ENCODE measurements around the gene BMPR1B. TPM values are rescaled to one million over a fixed set of nuclear protein-coding genes. Genes with fewer than 3 reads are reported as not detected.
"Not testable (repeated sequence)": the region's sequence is repeated elsewhere in the genome, so short reads cannot be mapped to it uniquely, and the experiment has no call there.

BMPR1B gene
- total and polyA plus RNA-seq, 4 donors = 11.8 to 30.1 (median 16.7) TPM

DNA sequence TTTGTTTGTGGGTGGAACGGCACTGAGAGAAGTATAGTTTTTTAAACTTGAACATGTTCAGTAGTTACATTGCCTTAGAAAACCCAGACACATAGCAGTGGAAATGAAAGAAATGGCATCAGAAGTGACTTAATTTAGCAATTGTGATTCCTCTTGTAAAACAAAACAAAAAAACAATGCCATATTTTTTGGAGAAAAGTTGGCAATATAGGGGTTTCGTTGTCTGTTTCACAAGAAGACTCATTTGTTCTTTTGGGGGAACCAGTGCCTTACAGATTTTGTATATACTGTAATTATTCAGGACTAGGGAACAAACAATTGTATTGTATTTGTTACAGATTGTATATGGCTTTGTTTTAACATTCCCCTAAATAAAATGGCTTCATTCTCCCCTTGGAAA lies 400.3 kb downstream of the BMPR1B start:
- Histone ChIP-seq H3K4me1 (ENCODE audit: control insufficient read depth, insufficient read depth, low read length) (no peaks in the 10 kb centered on the region), H3K9me3 (ENCODE audit: control insufficient read depth, insufficient read depth, low read length) (no peaks in the 10 kb centered on the region), H3K27me3 (ENCODE audit: control insufficient read depth, insufficient read depth, low read length) (no peaks in the 10 kb centered on the region), H3K27ac (ENCODE audit: low read depth, low read length) (no peak overlapping the region), H3K36me3 (ENCODE audit: control insufficient read depth, insufficient read depth, low read length) (peaks cover 3% of the 10 kb centered on the region), H3K4me3 (ENCODE audit: low read depth, low read length) (no peak overlapping the region)
- no peak for DNase-seq (ENCODE audit: low read depth in 4 of 6, low spot score in 6 of 6)
- WGBS (ENCODE audit: insufficient coverage) = 100% methylated on average over 1 of the region's 2 CpGs

DNA sequence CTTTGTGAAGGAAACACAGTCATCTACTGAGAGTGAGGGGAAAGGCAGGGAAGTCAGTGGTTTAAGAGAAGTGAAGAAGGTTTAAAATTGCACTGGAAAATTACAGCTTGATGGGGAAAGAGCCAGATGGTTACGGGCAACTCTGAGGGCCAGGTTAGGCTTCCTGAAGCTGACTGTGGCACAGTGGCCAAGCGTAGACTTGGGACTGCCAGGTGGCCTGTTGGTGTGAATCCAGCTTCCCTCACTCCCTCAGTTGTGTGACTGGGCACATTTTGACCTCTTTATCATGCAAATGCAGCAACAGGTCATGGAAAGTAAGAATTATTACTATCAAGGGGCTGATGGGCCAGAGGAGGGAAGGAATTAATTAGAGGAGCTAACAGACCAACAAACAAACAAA lies 400.9 kb downstream of the BMPR1B start:
- no peak overlapping the region for H3K27ac ChIP-seq (ENCODE audit: low read depth, low read length)
- WGBS (ENCODE audit: insufficient coverage) = 92% methylated on average over 2 of the region's 2 CpGs
- H3K36me3 ChIP-seq (ENCODE audit: control insufficient read depth, insufficient read depth, low read length) = peaks cover 3% of the 10 kb centered on the region
- H3K4me3 ChIP-seq (ENCODE audit: low read depth, low read length) = no peak overlapping the region
- H3K9me3 ChIP-seq (ENCODE audit: control insufficient read depth, insufficient read depth, low read length) = no peaks in the 10 kb centered on the region
- DNase-seq (ENCODE audit: low read depth in 4 of 6, low spot score in 6 of 6) = no peak
- H3K27me3 ChIP-seq (ENCODE audit: control insufficient read depth, insufficient read depth, low read length) = no peaks in the 10 kb centered on the region
- no peaks in the 10 kb centered on the region for H3K4me1 ChIP-seq (ENCODE audit: control insufficient read depth, insufficient read depth, low read length)

DNA sequence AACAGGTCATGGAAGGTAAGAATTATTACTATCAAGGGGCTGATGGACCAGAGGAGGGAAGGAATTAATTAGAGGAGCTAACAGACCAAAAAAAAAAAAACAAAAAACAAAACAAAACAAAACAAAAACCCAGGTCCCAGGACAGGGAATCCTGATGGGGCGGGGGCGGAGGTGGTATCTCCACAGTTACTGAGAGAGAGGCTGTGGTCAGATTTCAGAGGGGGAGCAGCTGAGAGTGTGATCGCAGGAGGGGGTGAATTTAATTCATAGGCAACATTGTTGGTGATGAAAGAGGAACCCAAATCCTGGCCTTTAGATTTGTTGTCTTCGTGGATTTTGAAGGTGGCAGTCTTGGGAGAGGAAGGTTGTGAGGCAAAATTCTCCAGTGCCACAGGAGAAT lies 401.6 kb downstream of the BMPR1B start:
- no peaks in the 10 kb centered on the region for H3K4me1 ChIP-seq (ENCODE audit: control insufficient read depth, insufficient read depth, low read length)
- 89% methylated on average over 2 of the region's 4 CpGs for WGBS (ENCODE audit: insufficient coverage)

DNA sequence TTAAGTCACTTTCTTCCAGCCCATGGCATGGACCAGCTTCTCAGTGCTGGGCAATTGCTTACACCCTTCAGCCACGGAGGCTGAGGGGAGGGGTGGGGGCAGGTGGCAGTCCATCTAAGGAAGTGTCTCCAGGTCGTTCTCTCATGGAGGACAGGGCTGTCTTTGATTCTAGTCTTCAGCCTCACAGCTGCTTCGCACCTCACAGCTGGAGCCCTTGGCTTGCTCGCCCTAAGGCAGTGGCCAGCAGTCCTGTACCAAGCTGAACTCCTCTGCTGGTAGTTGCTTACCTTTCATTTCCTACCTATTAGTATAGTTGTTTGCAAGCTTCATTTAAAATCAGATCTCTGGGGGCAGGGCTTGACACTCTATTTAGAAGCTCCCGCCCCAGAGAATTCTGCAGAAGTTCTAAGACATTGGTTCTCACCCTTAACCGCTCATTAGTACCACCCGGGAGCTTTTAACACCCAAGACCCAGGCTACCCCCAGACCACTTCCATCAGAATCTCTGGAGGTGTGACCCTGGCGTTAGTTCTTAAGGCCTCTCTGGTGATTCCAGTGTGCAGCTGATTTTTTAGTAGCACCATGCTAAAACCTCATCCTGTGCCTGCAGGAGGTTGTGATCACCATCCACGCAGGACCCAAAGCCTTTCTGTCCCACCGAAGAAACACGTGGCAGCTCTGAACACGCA lies 404.2 kb downstream of the BMPR1B start:
- Histone ChIP-seq H3K4me1 (ENCODE audit: control insufficient read depth, insufficient read depth, low read length) (no peaks in the 10 kb centered on the region), H3K36me3 (ENCODE audit: control insufficient read depth, insufficient read depth, low read length) (peaks cover 3% of the 10 kb centered on the region), H3K9me3 (ENCODE audit: control insufficient read depth, insufficient read depth, low read length) (no peaks in the 10 kb centered on the region), H3K27me3 (ENCODE audit: control insufficient read depth, insufficient read depth, low read length) (no peaks in the 10 kb centered on the region), H3K4me3 (ENCODE audit: low read depth, low read length) (no peak overlapping the region), H3K27ac (ENCODE audit: low read depth, low read length) (no peak overlapping the region)
- no peak for DNase-seq (ENCODE audit: low read depth in 4 of 6, low spot score in 6 of 6)
- WGBS (ENCODE audit: insufficient coverage) = 78% methylated on average over 6 of the region's 12 CpGs

More for the DNA sequence above, 401.6 kb downstream of the BMPR1B start:
- no peak for DNase-seq (ENCODE audit: low read depth in 4 of 6, low spot score in 6 of 6)
- H3K27ac ChIP-seq (ENCODE audit: low read depth, low read length) = no peak overlapping the region
- peaks cover 3% of the 10 kb centered on the region for H3K36me3 ChIP-seq (ENCODE audit: control insufficient read depth, insufficient read depth, low read length)
- no peaks in the 10 kb centered on the region for H3K9me3 ChIP-seq (ENCODE audit: control insufficient read depth, insufficient read depth, low read length)
- H3K27me3 ChIP-seq (ENCODE audit: control insufficient read depth, insufficient read depth, low read length) = no peaks in the 10 kb centered on the region
- no peak overlapping the region for H3K4me3 ChIP-seq (ENCODE audit: low read depth, low read length)

DNA sequence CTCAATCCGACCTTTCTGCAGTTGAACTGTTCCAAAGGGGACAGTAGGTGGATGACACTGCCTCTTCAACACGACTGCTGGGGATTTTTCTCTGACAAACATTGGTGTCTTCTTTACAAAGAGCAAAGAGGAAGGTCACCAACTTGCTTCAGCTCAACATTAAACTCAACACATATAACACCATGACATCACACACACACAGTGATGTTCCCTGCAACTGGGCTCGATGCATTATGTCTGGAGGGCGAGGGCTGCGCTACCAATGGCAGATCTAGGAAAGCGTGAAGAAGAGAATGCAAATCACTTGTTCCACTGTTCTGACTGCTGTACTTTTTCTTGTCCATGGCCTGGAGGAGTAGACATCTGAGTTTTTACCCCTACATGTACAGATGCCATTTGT lies 405.1 kb downstream of the BMPR1B start:
- H3K27me3 ChIP-seq (ENCODE audit: control insufficient read depth, insufficient read depth, low read length) = no peaks in the 10 kb centered on the region
- no peak overlapping the region for H3K27ac ChIP-seq (ENCODE audit: low read depth, low read length)
- 97% methylated on average over 6 of the region's 6 CpGs for WGBS (ENCODE audit: insufficient coverage)
- H3K4me3 ChIP-seq (ENCODE audit: low read depth, low read length) = no peak overlapping the region
- no peaks in the 10 kb centered on the region for H3K9me3 ChIP-seq (ENCODE audit: control insufficient read depth, insufficient read depth, low read length)
- DNase-seq (ENCODE audit: low read depth in 4 of 6, low spot score in 6 of 6) = no peak
- no peaks in the 10 kb centered on the region for H3K4me1 ChIP-seq (ENCODE audit: control insufficient read depth, insufficient read depth, low read length)
- peaks cover 3% of the 10 kb centered on the region for H3K36me3 ChIP-seq (ENCODE audit: control insufficient read depth, insufficient read depth, low read length)

DNA sequence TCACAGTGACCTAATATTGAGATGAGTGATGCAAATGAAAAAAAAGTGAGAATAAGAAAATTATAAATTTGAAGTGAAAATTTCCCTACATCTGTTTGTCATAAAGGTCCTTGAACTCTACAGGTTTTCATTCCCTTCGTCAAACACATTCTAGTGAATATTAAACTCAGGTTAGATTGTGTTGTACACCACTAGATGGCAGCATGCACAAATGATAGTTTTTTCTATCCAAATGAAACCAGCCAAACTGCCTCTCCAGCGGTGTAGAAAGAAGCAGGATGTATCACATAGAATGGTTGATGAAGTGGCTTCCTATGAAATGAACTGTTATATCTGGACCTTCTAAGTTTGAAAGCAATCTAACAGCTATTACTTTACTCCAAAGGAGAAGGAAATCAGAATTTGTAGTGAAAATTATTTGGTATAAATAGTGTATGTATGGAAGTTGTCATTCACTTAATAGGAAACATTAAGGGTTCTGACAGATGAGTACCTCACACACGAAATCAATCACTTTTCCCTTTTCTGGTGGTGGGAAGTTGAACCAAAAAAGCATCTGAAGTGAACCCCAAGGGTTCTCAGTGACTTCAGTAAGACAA lies 408.3 kb downstream of the BMPR1B start:
- Histone ChIP-seq H3K27me3 (ENCODE audit: control insufficient read depth, insufficient read depth, low read length) (no peaks in the 10 kb centered on the region), H3K4me1 (ENCODE audit: control insufficient read depth, insufficient read depth, low read length) (no peaks in the 10 kb centered on the region), H3K27ac (ENCODE audit: low read depth, low read length) (no peak overlapping the region), H3K9me3 (ENCODE audit: control insufficient read depth, insufficient read depth, low read length) (no peaks in the 10 kb centered on the region), H3K4me3 (ENCODE audit: low read depth, low read length) (no peak overlapping the region), H3K36me3 (ENCODE audit: control insufficient read depth, insufficient read depth, low read length) (no peaks in the 10 kb centered on the region)
- no CpG with 5 or more reads among the region's 3 CpGs for WGBS (ENCODE audit: insufficient coverage)
- peak; percentile 47 to 96 (median 69) for DNase-seq (ENCODE audit: low read depth in 4 of 6, low spot score in 6 of 6)

DNA sequence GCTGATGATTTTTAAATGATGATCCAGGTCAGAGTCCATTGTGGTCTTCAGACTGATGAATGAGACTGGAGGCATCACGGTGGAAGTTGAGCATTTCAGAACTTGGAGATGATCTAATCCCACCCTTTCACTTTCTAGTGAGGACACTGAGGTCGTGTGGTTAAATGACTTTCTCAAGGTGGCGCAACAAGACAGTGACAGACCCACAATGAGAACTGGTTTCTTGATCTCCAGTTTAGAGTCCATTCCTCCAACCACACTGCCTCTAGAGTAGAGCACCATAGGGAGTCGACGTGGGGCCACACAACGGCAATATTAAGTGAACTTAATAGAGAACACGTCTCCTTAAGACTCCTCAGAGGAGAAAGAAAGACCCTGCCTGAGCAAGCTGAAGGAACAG lies 410.1 kb downstream of the BMPR1B start:
- no peak overlapping the region for H3K27ac ChIP-seq (ENCODE audit: low read depth, low read length)

DNA sequence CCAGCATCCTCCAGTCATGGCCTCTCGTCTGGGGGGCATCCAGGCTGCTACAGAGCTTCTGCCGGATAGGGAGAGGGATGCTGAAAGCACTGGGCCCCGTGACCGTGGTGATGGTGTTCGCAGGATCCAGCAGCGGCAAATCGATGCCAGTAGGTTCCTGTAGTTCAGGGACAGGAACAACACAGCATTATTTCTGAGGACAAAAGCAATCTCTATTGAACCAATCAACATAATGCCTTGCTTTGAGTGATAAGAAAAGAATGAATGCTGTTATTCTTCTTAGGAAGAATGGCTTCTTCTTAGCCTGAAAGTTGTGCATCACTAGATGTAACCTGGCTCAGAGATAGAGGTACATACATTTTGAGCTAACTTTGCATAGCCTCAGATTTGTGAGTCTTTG lies 412.4 kb downstream of the BMPR1B start:
- Histone ChIP-seq H3K4me1 (ENCODE audit: control insufficient read depth, insufficient read depth, low read length) (no peaks in the 10 kb centered on the region), H3K4me3 (ENCODE audit: low read depth, low read length) (no peak overlapping the region), H3K27ac (ENCODE audit: low read depth, low read length) (no peak overlapping the region), H3K36me3 (ENCODE audit: control insufficient read depth, insufficient read depth, low read length) (no peaks in the 10 kb centered on the region), H3K9me3 (ENCODE audit: control insufficient read depth, insufficient read depth, low read length) (no peaks in the 10 kb centered on the region), H3K27me3 (ENCODE audit: control insufficient read depth, insufficient read depth, low read length) (no peaks in the 10 kb centered on the region)
- WGBS (ENCODE audit: insufficient coverage) = 69% methylated on average over 6 of the region's 7 CpGs
- no peak for DNase-seq (ENCODE audit: low read depth in 4 of 6, low spot score in 6 of 6)

More for the DNA sequence above, 410.1 kb downstream of the BMPR1B start:
- DNase-seq (ENCODE audit: low read depth in 4 of 6, low spot score in 6 of 6) = no peak
- H3K27me3 ChIP-seq (ENCODE audit: control insufficient read depth, insufficient read depth, low read length) = no peaks in the 10 kb centered on the region
- no peak overlapping the region for H3K4me3 ChIP-seq (ENCODE audit: low read depth, low read length)
- no peaks in the 10 kb centered on the region for H3K4me1 ChIP-seq (ENCODE audit: control insufficient read depth, insufficient read depth, low read length)
- 100% methylated on average over 2 of the region's 7 CpGs for WGBS (ENCODE audit: insufficient coverage)
- H3K9me3 ChIP-seq (ENCODE audit: control insufficient read depth, insufficient read depth, low read length) = no peaks in the 10 kb centered on the region
- no peaks in the 10 kb centered on the region for H3K36me3 ChIP-seq (ENCODE audit: control insufficient read depth, insufficient read depth, low read length)

DNA sequence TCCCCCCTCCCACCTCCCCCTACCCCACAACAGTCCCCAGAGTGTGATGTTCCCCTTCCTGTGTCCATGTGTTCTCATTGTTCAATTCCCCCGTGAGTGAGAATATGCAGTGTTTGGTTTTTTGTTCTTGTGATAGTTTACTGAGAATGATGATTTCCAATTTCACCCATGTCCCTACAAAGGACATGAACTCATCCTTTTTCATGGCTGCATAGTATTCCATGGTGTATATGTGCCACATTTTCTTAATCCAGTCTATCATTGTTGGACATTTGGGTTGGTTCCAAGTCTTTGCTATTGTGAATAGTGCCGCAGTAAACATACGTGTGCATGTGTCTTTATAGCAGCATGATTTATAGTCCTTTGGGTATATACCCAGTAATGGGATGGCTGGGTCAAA lies 413.6 kb downstream of the BMPR1B start:
- not testable (repeated sequence) for H3K4me1 ChIP-seq (ENCODE audit: control insufficient read depth, insufficient read depth, low read length); H3K27me3 ChIP-seq (ENCODE audit: control insufficient read depth, insufficient read depth, low read length); H3K36me3 ChIP-seq (ENCODE audit: control insufficient read depth, insufficient read depth, low read length); H3K27ac ChIP-seq (ENCODE audit: low read depth, low read length); DNase-seq (ENCODE audit: low read depth in 4 of 6, low spot score in 6 of 6); H3K4me3 ChIP-seq (ENCODE audit: low read depth, low read length); H3K9me3 ChIP-seq (ENCODE audit: control insufficient read depth, insufficient read depth, low read length)
- WGBS (ENCODE audit: insufficient coverage) = no CpG with 5 or more reads among the region's 3 CpGs

DNA sequence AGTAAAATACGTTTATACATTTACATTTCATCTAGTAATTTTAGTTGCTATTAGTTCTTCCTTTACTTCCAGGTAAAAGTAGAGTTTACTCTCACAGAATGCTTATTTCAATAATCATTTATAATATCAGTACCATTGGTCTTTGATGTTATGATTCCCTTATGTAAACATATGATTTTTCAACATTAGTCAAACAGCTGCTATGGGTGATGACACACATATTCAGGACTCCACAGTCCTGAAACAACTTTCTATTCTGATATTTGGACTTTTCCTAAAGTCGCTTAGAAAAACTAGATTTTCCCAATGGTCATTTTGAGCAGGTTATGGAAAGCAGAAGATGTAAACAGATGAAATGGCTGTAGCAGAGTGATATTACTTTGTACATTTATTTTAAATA lies 421.2 kb downstream of the BMPR1B start:
- Histone ChIP-seq H3K9me3 (ENCODE audit: control insufficient read depth, insufficient read depth, low read length) (no peaks in the 10 kb centered on the region), H3K4me3 (ENCODE audit: low read depth, low read length) (no peak overlapping the region), H3K4me1 (ENCODE audit: control insufficient read depth, insufficient read depth, low read length) (peaks cover 16% of the 10 kb centered on the region), H3K27ac (ENCODE audit: low read depth, low read length) (no peak overlapping the region), H3K27me3 (ENCODE audit: control insufficient read depth, insufficient read depth, low read length) (no peaks in the 10 kb centered on the region), H3K36me3 (ENCODE audit: control insufficient read depth, insufficient read depth, low read length) (peaks cover 14% of the 10 kb centered on the region)
- no peak for DNase-seq (ENCODE audit: low read depth in 4 of 6, low spot score in 6 of 6)
- no CpG with 5 or more reads among the region's 2 CpGs for WGBS (ENCODE audit: insufficient coverage)
